Esophagus muscularis mucosa (tissue), 3 donors: Measurements from ENCODE around the gene SLPI.

Source experiments
- CTCF ChIP-seq, 3 experiments: fragments of 200-600 bp in 2 of 3; fragments of 450-650 bp in 1 of 3; sonication (generic) in 2 of 3; IDR thresholded peaks; one replicate each; pipeline ENCODE4 v1.5.1; 2017 to 2019; ENCODE audit warnings: antibody characterized with exemption in 3 of 3, mild to moderate bottlenecking in 2 of 3, moderate library complexity in 1 of 3
- EP300 ChIP-seq: sonication (generic); formaldehyde crosslinking; IDR thresholded peaks from one replicate; pipeline ENCODE4 v1.6.1; 2017; ENCODE audit warnings: antibody characterized with exemption

- no peak for TF ChIP-seq CTCF (IDR thresholded peaks at IDR 0.05)
- TF ChIP-seq EP300: no peak
Observed at GRCh38 chr20:45221076-45221475, 33.3 kb downstream of the SLPI start, which contains the start of gene SEMG2.
